SK-N-SH treated with all-trans-retinoic acid at 6 μM for 48 hours (cell line): ENCODE results near the gene CDKN2B-AS1.

Source experiments
- ATAC-seq: fragments of 200-7000 bp; cut with Tn5 transposase; 3 replicates; pipeline ENCODE4 v1.9.1; 2020; ENCODE audit warnings: mild to moderate bottlenecking, moderate library complexity
- ARNTL ChIP-seq: fragments of 450-650 bp; formaldehyde crosslinking; IDR thresholded peaks from 2 replicates; pipeline ENCODE4 v1.5.0; 2020; ENCODE audit warnings: low read depth, mild to moderate bottlenecking, moderate library complexity, borderline replicate concordance
- BACH2 ChIP-seq: fragments of 250-450 bp; sonication (Bioruptor Pico); IDR thresholded peaks from 2 replicates; pipeline ENCODE4 v1.9.0; 2021; ENCODE audit warnings: mild to moderate bottlenecking, borderline replicate concordance
- CSDC2 ChIP-seq: fragments of 250-450 bp; sonication (Bioruptor Pico); IDR thresholded peaks from 2 replicates; pipeline ENCODE4 v1.5.0; 2020; ENCODE audit warnings: mild to moderate bottlenecking, moderate library complexity
- ESRRG ChIP-seq: fragments of 250-450 bp; sonication (Bioruptor Pico); IDR thresholded peaks from 2 replicates; pipeline ENCODE4 v1.6.1; 2021; ENCODE audit warnings: mild to moderate bottlenecking
- GLIS3 ChIP-seq: fragments of 250-450 bp; sonication (Bioruptor Pico); IDR thresholded peaks from 2 replicates; pipeline ENCODE4 v1.5.0; 2020; ENCODE audit warnings: mild to moderate bottlenecking, moderate library complexity
- ISL1 ChIP-seq: fragments of 250-450 bp; sonication (Bioruptor Pico); IDR thresholded peaks from 2 replicates; pipeline ENCODE4 v2.1.2; 2022; ENCODE audit warnings: mild to moderate bottlenecking, moderate library complexity
- OSR1 ChIP-seq: fragments of 250-450 bp; sonication (Bioruptor Pico); IDR thresholded peaks from 2 replicates; pipeline ENCODE4 v1.8.0; 2022; ENCODE audit warnings: moderate library complexity, mild to moderate bottlenecking, inconsistent platforms
- PPARA ChIP-seq: fragments of 250-450 bp; sonication (Bioruptor Pico); IDR thresholded peaks from 2 replicates; pipeline ENCODE4 v1.5.0; 2020; ENCODE audit warnings: mild to moderate bottlenecking, borderline replicate concordance
- RARB ChIP-seq: fragments of 250-450 bp; sonication (Bioruptor Pico); IDR thresholded peaks from 2 replicates; pipeline ENCODE4 v1.8.0; 2021; ENCODE audit warnings: mild to moderate bottlenecking, moderate library complexity
- SNAI2 ChIP-seq: fragments of 250-450 bp; sonication (Bioruptor Pico); IDR thresholded peaks from 2 replicates; pipeline ENCODE4 v1.5.0; 2020; ENCODE audit warnings: mild to moderate bottlenecking, moderate library complexity
- TCF4 ChIP-seq: fragments of 250-450 bp; sonication (Bioruptor Pico); IDR thresholded peaks from 2 replicates; pipeline ENCODE4 v1.8.0; 2021; ENCODE audit warnings: mild to moderate bottlenecking, moderate library complexity, borderline replicate concordance
- TOX ChIP-seq: fragments of 250-450 bp; sonication (Bioruptor Pico); IDR thresholded peaks from 2 replicates; pipeline ENCODE4 v1.8.0; 2021; ENCODE audit warnings: mild to moderate bottlenecking, moderate library complexity, borderline replicate concordance
- ZC3H10 ChIP-seq: fragments of 250-450 bp; sonication (Bioruptor Pico); IDR thresholded peaks from 2 replicates; pipeline ENCODE4 v1.5.1; 2021; ENCODE audit warnings: mild to moderate bottlenecking, moderate library complexity
- ZFP3 ChIP-seq: fragments of 250-450 bp; sonication (Bioruptor Pico); IDR thresholded peaks from 2 replicates; pipeline ENCODE4 v1.5.0; 2020; ENCODE audit warnings: mild to moderate bottlenecking, moderate library complexity
- ZNF565 ChIP-seq: fragments of 450-650 bp; formaldehyde crosslinking; conservative IDR thresholded peaks from 2 replicates; pipeline ENCODE4 v1.5.0; 2020; ENCODE audit warnings: low read depth, mild to moderate bottlenecking, moderate library complexity
- ZNF8 ChIP-seq: fragments of 450-650 bp; formaldehyde crosslinking; IDR thresholded peaks from 2 replicates; pipeline ENCODE4 v1.5.0; 2020; ENCODE audit warnings: mild to moderate bottlenecking, moderate library complexity
- TF ChIP-seq, protein P1 (sequence below): fragments of 250-450 bp; sonication (Bioruptor Pico); IDR thresholded peaks from 2 replicates; pipeline ENCODE4 v1.8.0; 2021; ENCODE audit warnings: low read depth, mild to moderate bottlenecking, moderate library complexity, borderline replicate concordance
- TF ChIP-seq, protein P2 (sequence below): fragments of 250-450 bp; sonication (Bioruptor Pico); IDR thresholded peaks from 2 replicates; pipeline ENCODE4 v1.5.1; 2020; ENCODE audit warnings: low read depth, mild to moderate bottlenecking, moderate library complexity
- TF ChIP-seq, protein P3 (sequence below): fragments of 250-450 bp; sonication (Bioruptor Pico); IDR thresholded peaks from 2 replicates; pipeline ENCODE4 v1.5.0; 2020; ENCODE audit warnings: mild to moderate bottlenecking, moderate library complexity
- TF ChIP-seq, protein P4 (sequence below): fragments of 250-450 bp; sonication (Bioruptor Pico); IDR thresholded peaks from 2 replicates; pipeline ENCODE4 v1.8.0; 2020; ENCODE audit warnings: mild to moderate bottlenecking, moderate library complexity, borderline replicate concordance

The CDKN2B-AS1 gene

DNA sequence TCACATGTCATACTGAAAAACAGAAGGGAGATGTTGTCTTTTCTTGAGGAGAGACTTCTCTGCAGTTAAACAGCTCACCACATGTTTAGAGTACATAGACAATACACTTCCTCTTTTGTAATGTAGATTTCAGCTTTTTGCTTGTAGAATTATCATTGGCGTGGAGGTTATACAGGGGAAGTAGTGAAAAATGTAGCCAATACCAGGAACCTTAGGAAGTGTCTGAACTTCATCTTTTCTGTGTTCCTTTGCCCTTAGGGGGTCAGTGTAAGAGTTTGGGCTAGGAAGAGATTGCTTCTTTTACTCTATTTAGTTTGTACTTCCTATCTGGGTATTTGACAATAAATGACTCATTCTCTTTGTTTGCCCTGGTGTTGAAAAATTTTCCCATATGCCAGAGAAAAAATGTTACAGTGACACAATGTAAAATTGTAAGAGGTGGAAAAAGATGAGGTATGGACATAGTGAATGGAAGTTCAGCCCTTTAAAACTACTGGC is 35.6 kb downstream of the CDKN2B-AS1 start:
- TF ChIP-seq OSR1 (CRISPR knock-in tag) = no peak
- TF ChIP-seq ZC3H10 (CRISPR knock-in tag) = no peak
- TF ChIP-seq ARNTL = no peak
- TF ChIP-seq SNAI2 (CRISPR knock-in tag) = no peak
- no peak for TF ChIP-seq CSDC2
- TF ChIP-seq, protein P1, sequence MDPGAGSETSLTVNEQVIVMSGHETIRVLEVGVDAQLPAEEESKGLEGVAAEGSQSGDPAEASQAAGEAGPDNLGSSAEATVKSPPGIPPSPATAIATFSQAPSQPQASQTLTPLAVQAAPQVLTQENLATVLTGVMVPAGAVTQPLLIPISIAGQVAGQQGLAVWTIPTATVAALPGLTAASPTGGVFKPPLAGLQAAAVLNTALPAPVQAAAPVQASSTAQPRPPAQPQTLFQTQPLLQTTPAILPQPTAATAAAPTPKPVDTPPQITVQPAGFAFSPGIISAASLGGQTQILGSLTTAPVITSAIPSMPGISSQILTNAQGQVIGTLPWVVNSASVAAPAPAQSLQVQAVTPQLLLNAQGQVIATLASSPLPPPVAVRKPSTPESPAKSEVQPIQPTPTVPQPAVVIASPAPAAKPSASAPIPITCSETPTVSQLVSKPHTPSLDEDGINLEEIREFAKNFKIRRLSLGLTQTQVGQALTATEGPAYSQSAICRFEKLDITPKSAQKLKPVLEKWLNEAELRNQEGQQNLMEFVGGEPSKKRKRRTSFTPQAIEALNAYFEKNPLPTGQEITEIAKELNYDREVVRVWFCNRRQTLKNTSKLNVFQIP (CRISPR knock-in tag) = no peak
- TF ChIP-seq BACH2 = no peak
- TF ChIP-seq ZFP3 (CRISPR knock-in tag) = no peak
- no peak for TF ChIP-seq ZNF8 (CRISPR knock-in tag)
- TF ChIP-seq, protein P2, sequence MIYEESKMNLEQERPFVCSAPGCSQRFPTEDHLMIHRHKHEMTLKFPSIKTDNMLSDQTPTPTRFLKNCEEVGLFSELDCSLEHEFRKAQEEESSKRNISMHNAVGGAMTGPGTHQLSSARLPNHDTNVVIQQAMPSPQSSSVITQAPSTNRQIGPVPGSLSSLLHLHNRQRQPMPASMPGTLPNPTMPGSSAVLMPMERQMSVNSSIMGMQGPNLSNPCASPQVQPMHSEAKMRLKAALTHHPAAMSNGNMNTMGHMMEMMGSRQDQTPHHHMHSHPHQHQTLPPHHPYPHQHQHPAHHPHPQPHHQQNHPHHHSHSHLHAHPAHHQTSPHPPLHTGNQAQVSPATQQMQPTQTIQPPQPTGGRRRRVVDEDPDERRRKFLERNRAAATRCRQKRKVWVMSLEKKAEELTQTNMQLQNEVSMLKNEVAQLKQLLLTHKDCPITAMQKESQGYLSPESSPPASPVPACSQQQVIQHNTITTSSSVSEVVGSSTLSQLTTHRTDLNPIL (CRISPR knock-in tag) = no peak
- TF ChIP-seq ISL1 (CRISPR knock-in tag) = no peak
- TF ChIP-seq, protein P3, sequence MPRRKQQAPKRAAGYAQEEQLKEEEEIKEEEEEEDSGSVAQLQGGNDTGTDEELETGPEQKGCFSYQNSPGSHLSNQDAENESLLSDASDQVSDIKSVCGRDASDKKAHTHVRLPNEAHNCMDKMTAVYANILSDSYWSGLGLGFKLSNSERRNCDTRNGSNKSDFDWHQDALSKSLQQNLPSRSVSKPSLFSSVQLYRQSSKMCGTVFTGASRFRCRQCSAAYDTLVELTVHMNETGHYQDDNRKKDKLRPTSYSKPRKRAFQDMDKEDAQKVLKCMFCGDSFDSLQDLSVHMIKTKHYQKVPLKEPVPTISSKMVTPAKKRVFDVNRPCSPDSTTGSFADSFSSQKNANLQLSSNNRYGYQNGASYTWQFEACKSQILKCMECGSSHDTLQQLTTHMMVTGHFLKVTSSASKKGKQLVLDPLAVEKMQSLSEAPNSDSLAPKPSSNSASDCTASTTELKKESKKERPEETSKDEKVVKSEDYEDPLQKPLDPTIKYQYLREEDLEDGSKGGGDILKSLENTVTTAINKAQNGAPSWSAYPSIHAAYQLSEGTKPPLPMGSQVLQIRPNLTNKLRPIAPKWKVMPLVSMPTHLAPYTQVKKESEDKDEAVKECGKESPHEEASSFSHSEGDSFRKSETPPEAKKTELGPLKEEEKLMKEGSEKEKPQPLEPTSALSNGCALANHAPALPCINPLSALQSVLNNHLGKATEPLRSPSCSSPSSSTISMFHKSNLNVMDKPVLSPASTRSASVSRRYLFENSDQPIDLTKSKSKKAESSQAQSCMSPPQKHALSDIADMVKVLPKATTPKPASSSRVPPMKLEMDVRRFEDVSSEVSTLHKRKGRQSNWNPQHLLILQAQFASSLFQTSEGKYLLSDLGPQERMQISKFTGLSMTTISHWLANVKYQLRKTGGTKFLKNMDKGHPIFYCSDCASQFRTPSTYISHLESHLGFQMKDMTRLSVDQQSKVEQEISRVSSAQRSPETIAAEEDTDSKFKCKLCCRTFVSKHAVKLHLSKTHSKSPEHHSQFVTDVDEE (CRISPR knock-in tag) = no peak
- TF ChIP-seq ESRRG (CRISPR knock-in tag) = no peak
- no peak for TF ChIP-seq ZNF565 (CRISPR knock-in tag)
- TF ChIP-seq PPARA (CRISPR knock-in tag) = no peak
- no peak for TF ChIP-seq GLIS3
- TF ChIP-seq, all 23 proteins: peak for 0
- peak; percentile 30; the same call in 1 of the 3 replicates for ATAC-seq

DNA sequence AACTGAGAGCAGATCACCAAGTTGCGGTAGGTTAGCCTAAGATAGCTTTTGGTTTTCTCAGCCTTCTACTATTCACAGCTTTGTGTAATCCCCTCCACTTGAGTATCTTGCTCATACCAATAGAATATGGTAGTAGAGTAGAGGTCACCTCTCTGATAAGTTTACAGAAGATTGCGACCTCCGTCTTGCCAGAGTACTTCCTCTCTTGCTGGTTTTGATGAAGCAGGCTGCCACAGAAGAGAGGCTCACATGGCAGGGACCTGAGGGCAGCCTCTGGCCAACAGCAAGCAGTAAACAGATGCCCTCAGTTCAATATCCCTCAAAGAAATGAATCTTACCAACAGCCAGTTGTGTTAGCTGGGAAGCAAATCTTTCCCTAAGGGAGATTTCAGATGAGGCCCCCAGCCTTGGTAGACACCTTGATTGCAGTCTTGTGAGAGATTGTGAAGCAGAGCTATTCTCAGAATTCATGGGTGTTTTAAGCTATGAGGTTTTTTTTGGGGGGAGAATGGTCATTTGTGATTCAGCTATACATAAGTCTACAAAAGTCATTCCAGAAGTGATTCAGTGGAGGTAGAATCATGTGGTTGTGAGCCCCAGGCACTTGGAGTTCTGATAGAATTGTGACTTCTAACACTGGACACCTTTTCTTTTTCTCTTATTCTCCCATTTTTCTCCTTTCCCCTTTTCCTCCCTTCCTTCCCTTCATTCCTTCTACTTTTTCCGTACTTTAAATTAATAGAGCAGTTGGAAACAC is 37.2 kb downstream of the CDKN2B-AS1 start:
- no peak for TF ChIP-seq BACH2
- no peak for TF ChIP-seq ZFP3 (CRISPR knock-in tag)
- TF ChIP-seq RARB (CRISPR knock-in tag) = no peak
- no peak for TF ChIP-seq GLIS3
- TF ChIP-seq, protein P2 (CRISPR knock-in tag) = no peak
- TF ChIP-seq ISL1 (CRISPR knock-in tag) = no peak
- TF ChIP-seq, protein P1 (CRISPR knock-in tag) = no peak
- TF ChIP-seq TOX = no peak
- no peak for TF ChIP-seq ZNF8 (CRISPR knock-in tag)
- TF ChIP-seq, protein P4, sequence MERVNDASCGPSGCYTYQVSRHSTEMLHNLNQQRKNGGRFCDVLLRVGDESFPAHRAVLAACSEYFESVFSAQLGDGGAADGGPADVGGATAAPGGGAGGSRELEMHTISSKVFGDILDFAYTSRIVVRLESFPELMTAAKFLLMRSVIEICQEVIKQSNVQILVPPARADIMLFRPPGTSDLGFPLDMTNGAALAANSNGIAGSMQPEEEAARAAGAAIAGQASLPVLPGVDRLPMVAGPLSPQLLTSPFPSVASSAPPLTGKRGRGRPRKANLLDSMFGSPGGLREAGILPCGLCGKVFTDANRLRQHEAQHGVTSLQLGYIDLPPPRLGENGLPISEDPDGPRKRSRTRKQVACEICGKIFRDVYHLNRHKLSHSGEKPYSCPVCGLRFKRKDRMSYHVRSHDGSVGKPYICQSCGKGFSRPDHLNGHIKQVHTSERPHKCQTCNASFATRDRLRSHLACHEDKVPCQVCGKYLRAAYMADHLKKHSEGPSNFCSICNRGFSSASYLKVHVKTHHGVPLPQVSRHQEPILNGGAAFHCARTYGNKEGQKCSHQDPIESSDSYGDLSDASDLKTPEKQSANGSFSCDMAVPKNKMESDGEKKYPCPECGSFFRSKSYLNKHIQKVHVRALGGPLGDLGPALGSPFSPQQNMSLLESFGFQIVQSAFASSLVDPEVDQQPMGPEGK (CRISPR knock-in tag) = no peak
- no peak for TF ChIP-seq TCF4 (CRISPR knock-in tag)
- no peak for TF ChIP-seq SNAI2 (CRISPR knock-in tag)
- TF ChIP-seq ARNTL = no peak
- TF ChIP-seq, all 23 proteins: peak for 0
- ATAC-seq = no peak
